Posterior cingulate gyrus (tissue), 11 donors: ENCODE results near the gene IGSF5.

Source experiments
- DNase-seq, 10 donors: peaks; one replicate each; pipeline versions ENCODE4 v3.0.0 to v3.0.0-alpha.2; 2020 to 2021; ENCODE audit warnings: mixed read lengths in 3 of 10
- intact Hi-C: fragments of 100-400 bp; cut with DNase I; formaldehyde crosslinking; loops from one replicate; pipeline ENCODE4 v1.15.1; 2023

Gene IGSF5

DNA sequence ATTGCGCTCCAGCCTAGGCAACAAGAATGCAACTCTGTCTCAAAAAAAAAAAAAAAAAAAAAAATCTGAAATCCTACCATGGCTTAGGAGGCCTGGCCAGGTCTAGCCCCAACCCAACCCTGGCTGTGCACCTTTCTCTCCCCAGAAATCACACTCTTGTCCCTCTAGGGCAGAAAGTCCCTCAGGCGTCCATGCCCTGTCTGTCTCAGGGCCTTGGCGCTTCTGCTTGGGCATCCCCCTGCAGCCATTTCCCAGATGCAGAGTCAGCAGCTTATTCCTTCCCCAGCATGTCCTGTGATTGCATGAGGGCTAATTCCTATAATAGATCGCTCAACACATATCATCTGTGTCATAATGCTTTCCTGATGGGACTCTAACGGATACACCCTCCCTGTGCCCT lies 65.0 kb downstream of the IGSF5 start:
- DNase-seq = peak in 1 of 10 donors; percentile 45
- intact Hi-C loops = loop anchor here (10.0 kb wide), 1 partner anchor 1165 kb away; no protein-coding TSS in a partner anchor

DNA sequence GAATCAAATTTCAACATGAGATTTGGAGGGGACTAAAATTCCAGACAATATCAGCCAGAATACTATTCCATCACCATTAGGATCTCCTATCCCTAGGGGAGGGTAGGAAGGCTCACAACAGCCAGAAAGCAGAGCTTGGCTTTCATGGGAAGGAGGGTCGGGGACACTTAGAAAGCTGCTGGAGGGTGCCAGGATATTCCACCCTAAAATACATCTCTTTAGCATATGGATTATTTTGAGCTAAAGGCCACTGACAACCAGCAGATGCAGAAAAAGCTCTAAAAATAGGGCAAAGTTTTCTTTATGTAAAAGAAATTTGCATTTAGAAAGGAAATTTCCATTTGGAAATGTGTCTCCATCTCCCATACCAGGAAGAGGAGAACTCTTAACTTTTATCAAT lies 68.0 kb downstream of the IGSF5 start:
- intact Hi-C loops = loop anchor here (10.0 kb wide), 1 partner anchor 1162 kb away; no protein-coding TSS in a partner anchor
- DNase-seq = no peak

DNA sequence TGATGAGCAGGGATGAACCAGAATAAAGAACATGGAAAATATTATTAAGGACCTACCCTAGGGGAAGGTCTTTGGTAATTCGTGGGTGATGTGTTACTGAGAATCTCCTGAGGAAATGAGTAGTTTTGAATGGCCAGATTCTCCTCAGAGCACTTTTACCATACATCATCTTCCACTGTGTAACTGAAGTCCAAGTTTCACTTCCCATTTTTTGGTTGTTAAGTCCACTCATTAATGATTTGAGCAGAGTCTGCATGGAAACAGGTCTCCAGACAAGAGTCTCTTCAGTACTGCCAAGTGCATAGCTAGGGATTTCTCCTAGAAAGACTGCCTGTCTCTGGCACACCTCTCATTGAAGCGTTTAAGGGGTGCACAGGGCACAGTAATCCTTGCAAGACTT lies 73.6 kb downstream of the IGSF5 start:
- DNase-seq = no peak
- intact Hi-C loops = loop anchor here (10.0 kb wide), 1 partner anchor 1156 kb away; no protein-coding TSS in a partner anchor

DNA sequence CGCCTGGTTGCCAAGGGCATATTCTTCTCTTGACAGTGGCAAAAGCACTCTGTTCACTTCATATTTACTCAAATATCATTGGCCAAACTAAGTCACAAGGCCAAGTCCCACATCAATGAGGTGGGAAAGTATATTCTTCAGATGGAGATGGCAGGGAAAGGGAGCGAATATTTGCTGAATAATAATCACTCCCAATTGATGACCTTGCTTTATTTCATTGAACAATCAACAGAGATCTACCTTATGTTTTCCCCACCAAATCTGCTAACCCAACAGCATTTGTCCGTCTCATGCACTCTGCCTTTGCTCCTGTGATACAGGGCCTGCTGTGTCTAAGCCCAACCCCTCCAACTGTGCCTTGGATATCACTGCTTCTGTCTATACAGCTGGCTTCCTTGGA lies 77.1 kb downstream of the IGSF5 start:
- DNase-seq = no peak
- intact Hi-C loops = no loop called here

DNA sequence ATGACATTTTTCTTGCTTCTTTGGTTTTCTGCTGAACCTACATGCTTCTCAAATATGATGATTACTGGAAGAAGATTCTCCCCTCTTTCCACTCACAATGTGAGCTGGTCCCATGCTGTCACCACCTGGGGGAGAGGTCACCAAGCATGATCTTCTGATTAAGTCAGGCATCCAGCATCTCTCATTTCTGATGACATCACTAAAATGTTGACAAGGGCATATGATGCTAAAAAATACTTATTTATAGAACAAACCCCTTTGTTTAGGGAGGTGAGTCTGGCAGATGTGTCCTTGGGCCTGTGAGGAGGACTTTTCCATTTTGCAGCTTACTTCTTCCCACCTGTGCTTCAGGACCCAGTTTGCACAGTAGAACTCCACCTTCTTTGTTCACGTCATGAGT lies 80.3 kb downstream of the IGSF5 start:
- intact Hi-C loops = no loop called here
- DNase-seq = no peak

DNA sequence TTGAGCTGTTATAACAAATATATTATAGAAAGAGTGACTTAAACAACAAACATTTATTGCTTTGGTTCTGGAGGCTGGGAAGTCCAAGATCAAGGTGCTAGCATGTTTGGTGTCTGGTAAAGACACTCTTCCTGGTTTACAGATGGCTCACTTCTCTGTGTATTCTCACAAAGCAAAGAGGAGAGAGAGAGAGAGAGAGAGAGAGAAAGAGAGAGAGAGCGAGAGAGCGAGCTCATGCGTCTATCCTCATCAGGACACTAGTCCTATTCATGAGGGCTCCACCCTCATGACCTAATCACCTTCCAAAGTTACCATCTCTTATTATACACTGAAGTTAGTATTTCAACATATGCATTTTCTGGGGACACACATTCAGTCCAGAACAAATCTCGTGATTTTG lies 89.6 kb downstream of the IGSF5 start:
- intact Hi-C loops = no loop called here
- no peak for DNase-seq

DNA sequence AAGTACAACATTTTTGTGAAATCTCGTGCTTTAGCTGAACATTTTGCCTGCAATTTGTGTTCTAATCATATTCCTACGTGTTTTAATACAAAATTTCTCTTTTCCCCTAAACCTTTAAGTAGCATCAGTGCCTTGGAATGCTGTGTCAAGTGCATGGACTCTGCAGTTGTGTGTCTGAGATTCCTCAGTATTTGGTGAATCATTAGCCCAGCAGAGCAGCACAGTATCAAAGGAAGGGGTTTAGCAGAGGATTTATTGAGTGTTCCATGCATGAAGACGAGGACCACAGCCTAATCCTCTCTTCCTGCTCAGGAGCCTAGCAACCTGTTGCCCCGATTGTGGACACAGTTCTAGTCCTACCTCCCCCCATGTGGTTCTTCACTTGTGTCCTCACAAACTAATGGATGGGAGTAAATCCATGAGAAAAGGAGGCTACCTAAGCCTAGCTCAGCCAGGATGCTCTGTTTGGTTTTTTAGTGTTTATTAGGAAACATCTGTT lies 92.9 kb downstream of the IGSF5 start:
- no peak for DNase-seq
- intact Hi-C loops = no loop called here

DNA sequence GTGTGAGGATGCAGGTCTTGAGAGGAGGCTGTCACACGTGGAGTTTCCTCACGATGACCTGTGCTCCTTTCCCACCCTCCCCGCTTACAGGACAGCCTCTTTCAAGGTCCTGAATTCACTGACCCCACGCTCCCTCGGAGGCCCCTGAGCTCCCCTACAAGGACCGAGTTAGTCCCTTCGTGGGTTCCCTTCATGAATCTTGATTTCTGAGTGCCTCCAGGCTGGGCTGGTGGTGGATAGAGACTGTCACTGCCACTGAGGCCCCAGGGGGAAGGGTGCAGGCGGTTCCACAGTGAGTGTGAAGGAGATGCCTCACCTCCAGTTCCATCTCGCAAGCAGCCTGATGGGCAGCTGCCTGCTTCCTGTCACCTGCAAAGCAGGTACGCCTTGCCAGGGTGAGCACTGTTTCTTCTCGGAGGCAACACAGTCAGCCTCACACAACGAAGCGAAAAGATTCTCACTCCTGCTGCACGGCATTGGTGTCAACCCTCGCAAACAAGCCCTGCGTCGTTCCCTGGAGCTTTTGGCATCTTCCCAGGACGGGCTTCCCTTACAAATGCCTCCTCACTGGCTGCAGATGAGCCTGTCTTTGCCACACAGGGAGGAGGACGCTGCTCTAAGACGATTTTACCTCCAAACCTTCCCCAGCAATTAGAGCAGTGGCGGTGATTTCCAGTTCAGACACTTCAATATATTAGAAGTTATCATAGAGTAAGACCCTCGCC lies 95.6 kb downstream of the IGSF5 start:
- DNase-seq = peak in 1 of 10 donors; percentile 51
- intact Hi-C loops = no loop called here

DNA sequence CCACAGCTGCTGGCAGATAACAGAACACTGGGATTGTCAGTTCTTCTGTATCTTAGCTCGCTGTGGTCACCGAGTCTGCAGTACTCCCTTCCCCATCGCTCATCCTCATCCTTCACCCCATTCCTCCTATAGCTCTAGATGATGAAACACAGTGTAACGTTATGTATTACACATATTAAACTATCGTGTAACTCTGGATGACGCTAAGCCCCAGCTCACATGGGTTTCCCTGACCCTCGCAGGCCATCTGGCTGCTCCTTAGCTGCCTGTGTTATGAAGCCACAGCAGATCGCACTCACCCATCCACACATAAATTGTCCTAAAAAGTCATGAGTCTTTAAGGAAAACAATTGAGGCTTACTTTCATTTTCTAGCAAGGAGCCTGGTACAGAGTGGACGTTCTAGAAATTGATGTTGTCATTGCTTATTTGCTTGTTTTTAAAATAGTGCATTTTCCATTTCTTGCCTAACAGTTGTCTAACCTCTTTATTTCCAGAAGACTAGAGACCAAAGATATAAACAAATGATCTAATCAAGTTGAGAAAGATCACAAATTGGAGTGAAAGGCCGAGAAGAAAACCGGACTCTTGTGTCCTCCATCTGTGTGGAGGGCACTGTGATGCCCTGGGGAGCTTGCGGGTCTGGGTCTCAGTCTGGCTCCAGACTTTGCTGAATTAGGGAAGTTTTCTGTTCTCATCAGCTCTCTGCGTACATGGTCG lies 97.9 kb downstream of the IGSF5 start:
- intact Hi-C loops = no loop called here
- no peak for DNase-seq

DNA sequence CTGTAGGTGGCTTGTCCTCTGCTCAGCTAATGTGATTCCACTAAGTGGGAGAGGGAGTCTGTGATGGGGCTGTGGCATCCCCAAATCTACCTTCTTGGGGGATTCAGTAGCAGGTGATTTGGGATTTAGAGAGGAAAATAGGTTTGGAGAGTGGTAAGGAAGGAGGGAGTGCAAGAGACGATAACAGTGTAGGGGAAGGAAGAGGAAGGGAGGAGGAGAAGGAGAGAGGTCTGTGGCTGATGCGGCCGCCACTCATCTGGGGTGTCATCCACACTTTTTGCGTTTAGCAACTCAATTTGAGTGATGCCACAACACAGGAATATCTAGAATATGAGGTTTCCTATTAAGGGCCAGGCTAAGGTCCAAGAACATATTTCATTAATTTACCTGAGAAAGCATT lies 98.5 kb downstream of the IGSF5 start:
- no peak for DNase-seq
- intact Hi-C loops = no loop called here

DNA sequence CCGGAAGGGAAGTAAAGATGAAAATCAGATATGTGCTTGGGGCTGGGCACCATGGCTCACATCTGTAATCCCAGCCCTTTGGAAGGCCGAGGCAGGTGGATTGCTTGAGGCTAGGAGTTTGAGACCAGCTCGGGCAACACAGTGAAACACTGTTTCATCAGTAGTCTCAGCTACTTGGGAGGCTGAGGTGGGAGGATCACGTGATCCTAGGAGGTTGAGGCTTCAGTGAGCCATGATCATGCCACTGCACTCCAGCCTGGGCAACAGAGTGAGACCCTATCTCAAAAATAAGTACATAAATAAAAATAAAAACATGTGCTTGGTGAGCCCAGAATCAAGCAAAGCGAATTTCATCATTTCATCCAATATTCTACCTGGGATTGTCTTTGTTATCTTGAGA lies 98.9 kb downstream of the IGSF5 start:
- DNase-seq = no peak

DNA sequence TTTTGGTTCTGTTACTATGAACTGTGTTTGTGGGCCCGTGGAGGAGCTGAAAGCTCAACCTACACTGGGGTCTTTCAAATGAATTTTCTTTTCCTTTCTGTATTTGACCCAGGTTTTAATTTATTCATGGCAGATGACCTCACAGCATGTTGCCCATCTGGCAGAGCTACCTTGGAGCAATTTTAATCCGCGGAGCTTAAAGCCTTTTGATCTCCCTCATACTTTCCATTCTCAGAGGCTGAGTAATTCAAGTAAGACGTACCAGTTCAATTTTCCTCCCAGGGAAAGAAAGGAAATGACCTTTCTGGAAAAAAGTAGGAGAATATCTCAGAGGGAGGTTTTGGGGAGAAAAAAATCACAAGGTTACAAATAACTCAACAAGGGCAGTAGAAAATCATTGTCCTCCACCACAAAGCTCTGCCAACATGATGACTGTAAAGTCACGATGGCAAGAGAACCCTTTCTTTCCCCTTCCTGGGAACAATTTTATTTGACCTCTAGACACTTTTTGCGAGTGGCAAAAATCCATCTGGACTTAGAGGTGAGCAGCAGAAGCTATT lies 100.7 kb downstream of the IGSF5 start:
- intact Hi-C loops = no loop called here
- no peak for DNase-seq

More for the DNA sequence above, 98.9 kb downstream of the IGSF5 start:
- intact Hi-C loops = no loop called here

DNA sequence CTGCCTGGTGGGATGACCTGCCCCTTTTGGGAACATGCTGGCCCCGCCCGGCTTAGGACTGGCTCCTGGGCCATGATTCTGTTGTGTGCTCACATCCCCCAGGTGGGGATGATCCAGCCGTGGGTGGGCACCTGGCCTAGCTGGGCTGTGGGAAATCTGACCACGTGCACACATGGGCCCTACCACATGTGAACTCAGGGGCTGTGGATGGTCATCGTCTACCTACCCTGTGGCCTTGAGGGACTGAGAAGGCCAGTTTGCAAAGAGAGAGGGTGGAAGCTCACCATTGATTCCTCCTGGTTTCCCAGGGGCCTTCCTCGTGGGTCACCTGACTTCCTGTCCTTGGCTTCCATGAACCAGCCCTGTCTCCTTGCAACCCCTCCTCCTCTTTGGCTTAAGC lies 102.9 kb downstream of the IGSF5 start:
- DNase-seq = no peak
- intact Hi-C loops = no loop called here

DNA sequence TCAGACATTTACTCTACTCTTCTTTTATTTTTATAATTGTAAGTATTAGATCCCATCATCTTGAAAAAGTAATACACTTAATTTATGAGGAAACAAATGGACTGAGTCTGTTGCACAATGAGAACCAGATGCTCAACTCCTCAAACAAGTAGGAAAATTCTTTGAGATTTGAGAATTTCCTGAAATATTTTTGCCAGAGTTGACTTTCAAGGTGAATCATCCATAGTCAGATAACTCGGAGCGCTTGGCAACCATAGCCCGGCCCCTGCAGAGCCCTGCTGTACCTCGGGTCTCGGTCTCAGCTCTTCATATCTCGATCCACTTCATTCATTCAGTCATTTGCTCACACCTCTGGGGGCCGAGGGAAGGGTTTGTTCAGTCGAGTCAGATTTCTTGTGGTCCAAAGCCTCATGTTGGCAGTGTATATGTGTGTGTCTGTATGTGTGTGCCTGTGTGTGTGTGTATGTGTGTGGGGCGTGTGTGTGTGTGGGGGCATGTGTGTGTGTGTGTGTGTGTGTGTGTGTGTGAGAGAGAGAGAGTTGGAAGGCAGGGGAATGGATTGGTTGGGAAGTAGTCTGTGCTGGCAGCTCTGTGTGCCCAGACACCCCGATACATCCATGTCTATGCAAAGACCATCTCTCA lies 104.2 kb downstream of the IGSF5 start:
- intact Hi-C loops = no loop called here
- no peak for DNase-seq

DNA sequence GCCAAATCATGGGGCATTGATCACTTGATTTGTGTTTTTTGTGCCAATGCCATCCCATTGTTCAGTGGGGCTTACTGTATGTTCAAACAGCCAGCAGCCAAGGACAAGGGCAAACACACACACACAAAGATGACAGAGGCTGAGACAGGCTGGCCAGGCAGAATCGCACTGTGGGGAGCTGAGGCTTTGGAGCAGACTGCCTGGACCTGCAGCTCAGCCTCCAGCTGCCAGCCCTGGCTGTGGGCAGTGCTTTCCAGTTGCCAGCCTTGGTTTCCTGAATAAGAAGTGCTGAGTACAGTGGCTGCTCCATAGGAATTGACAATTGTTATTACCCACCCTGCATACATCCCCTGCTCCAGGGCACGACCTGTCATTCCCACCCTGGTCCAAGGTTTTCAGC lies 105.3 kb downstream of the IGSF5 start:
- no peak for DNase-seq
- intact Hi-C loops = no loop called here

DNA sequence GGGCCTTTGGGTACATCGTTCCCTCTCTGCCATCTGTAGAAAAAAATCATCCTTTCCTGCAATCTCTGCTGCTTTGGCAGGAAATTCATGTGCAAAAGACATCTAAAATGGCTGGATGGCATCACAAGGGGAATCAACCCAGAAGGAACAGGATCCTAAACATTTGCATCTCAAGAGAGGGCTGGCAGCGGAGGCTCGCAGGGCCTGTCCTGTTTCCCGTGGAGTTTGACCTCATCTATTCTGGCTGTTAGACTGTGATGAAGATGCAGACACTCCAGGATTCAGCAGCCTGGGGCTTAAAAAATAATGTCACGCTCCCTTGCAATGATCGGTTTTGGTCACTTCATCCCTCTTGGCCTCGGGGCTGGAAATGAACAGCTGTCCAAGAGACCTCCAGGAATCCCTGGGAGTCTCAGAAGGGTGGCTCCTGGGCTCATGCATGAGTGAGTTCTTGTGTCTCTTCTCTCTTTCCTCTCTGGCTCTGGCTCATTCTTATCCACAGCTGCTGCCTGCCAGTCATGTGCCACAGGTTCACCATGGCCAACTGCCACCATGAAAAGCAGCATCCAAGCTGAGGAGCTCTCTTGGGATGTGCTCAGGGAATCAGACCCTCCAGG lies 106.1 kb downstream of the IGSF5 start:
- DNase-seq = no peak
- intact Hi-C loops = no loop called here
